GM18526 (cell line): Measurements from ENCODE around the gene OPRPN.

Source experiments
- POLR2A ChIP-seq: IDR thresholded peaks from 3 replicates; pipeline ENCODE4 v1.6.1; 2011; ENCODE audit not compliant: insufficient read length; ENCODE audit errors: extremely low read depth

Gene OPRPN, protein sequence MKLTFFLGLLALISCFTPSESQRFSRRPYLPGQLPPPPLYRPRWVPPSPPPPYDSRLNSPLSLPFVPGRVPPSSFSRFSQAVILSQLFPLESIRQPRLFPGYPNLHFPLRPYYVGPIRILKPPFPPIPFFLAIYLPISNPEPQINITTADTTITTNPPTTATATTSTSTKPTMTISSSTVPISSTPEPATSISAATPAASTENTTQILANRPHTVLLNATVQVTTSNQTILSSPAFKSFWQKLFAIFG

DNA sequence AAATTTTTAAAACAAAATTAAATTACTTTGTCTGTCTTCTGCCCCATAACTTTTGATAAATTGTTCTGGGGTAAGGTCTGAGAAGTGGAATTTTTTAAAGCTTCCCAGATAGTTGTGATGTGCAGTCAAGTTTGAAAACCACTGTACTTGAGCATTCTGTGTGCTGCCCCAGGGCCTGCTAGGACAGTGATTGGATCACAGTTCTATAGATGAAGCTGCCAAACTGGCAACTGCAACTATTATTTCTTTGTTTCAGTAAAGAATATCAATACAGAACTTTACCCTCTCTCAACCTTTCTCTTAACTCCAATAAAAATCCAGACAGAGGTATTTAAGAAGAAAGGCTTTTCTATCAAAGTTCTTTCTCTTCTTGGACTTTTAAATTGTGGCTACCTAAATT is at the start of gene OPRPN:
OPRPN (plus strand) TSS at position 361 of the 400 bp plus-strand sequence. CDS start 1,346 bp downstream, outside the sequence.
- TF ChIP-seq POLR2A = no peak

DNA sequence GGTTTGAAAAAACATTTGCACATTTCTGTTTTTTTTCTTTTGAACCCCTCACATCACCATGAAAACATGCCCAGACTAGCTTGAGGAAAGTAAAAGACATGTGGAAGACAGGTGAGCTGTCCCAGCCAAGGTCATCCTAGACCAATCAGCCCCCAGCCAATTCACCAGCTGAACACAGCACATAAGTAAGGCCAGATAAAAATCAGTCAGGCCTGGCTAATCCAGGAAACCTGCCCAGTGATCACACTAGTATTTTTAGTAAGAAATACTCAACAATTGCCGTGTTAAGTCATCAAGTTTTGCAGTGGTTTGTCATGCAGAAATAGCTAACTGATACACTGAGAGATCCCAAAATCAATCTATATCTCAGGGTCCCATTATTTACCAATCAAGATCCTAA is 41.6 kb upstream of the OPRPN start:
- TF ChIP-seq POLR2A = no peak

DNA sequence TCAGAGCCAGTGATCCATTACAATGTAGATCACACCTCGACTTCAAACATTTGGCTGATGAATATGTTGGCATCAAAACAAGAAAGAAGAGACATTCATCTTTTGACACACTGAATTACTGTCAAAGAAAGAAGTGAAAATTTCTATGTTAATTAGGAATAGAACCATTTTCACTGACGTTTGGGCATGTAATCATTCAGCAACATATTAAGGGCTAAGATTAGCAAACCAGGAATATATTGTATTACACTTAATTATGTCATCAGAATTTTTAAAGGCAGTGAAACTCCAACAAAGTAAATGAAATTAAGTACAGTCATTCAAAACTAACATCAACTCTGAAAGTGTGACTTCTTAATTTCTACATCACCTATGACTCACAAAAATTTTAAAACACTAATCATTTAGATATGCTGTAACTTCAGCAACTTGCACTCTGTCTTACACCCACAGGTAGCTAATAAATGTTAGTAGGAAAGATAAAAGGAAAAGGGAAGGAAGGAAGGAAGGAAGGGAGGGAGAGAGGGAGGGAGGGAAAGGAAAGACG is 38.6 kb upstream of the OPRPN start:
- no peak for TF ChIP-seq POLR2A

DNA sequence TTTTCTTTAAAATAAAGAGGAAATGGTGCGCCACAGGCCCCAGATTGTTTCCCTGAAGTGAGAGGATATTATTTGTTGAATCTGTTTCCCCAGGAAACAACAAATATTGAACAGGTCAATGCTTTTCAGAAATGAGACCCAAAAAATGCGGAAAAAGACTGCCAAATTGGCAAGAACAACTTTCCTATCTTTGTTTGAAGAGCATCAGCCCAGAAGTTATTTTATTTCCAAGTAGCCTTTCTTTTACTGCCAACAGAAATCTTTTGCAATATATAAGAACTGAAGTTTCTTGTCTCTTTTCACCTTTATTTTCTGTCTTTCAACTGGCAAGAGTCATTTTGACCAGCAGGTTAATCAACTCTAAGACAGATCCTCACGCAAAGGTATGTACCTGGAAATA is 37.3 kb upstream of the OPRPN start, which contains the start of gene SMR3A:
SMR3A (plus strand) TSS at position 301 of the 400 bp plus-strand sequence. CDS start 1,356 bp downstream, outside the sequence.
- no peak for TF ChIP-seq POLR2A

DNA sequence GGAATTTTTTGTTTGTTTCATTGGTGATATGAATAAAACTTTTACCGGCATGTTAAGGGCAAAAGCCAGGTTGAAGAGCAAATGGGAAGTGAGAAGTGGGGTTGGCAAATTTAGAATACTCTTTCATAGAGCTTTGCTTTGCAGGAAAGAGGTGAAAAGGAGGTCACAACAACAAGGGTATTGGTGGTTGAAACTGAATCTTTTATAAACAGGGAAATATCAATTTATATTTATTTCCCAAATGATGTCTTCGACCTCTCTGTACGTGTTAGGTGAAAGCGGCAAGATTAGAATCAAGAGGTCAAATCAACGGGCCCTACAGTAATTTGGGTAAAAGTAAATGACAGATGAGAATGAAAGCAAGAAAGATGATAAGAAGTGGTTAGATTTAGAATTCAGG is 33.7 kb upstream of the OPRPN start:
- no peak for TF ChIP-seq POLR2A

DNA sequence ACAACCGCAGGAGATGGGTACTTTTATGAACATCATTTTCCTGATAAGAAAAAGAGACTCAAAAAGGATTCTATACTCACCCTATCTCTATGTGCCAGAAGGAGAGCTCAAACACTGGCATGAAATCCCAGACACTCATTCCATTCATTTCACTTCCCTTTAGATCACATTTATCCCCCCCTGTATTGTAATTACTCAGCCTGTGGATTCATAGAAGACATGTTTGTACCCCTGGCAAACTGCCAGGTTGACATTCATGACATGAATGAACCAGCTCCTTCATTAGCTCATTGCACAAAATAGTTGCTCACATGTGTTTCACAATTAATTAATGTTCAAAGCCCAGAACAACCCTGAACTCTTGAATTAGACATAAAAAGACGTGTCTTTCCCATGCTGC is 32.3 kb upstream of the OPRPN start:
- TF ChIP-seq POLR2A = no peak

DNA sequence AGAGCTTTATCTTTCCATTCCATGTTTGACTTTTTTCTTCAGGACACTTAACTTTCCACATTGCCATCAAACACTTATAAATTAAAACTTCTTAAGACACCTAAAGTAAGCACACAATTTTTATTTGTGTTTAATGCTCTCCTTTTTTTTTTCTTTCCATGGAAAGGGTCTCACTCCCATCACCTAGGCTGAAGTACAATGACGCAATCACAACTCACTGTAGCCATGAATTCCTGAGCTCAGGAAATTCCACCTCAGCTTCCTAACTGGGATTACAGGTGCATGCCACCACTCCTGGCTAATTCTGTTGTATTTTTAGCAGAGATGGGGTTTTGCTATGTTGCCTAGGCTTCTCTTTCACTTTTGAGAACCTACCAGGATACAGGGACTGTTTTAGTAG is 29.9 kb upstream of the OPRPN start:
- TF ChIP-seq POLR2A = no peak

DNA sequence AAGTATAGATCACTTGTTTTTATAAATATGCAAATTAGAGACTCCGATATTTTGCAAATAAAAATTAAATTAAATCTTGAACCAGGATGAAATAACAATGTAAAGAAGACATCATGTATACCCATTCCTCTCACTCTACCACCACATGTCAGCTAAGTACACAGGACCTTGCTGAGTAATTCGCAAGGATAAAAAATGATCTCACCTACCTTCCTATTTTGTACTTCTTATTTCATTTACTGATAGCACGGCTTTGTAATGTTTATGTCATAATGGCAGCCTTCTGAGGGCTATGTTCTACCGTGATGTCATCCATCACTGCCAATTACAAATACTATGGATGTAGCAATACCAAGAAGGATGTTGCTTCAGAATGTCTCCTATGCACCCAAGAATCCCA is 25.8 kb upstream of the OPRPN start:
- TF ChIP-seq POLR2A = no peak

DNA sequence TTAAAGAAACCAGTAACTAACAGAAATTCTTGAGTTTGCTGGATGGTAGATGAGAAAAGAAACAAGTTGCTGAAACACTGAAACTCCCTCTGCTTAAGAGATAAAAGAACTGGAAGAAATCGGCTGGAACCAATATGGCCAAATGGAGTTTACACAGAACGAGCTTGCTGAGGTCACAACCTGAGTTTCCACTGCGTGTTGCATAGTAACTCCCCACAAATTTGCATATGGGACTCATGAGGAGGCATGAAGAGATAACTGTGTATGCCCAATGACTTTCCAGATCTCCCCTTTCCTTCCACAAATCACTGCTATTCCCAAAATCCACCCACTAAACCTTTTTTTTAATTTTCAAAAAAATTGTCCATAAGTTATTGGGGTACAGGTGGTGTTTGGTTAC is 25.0 kb upstream of the OPRPN start:
- no peak for TF ChIP-seq POLR2A

DNA sequence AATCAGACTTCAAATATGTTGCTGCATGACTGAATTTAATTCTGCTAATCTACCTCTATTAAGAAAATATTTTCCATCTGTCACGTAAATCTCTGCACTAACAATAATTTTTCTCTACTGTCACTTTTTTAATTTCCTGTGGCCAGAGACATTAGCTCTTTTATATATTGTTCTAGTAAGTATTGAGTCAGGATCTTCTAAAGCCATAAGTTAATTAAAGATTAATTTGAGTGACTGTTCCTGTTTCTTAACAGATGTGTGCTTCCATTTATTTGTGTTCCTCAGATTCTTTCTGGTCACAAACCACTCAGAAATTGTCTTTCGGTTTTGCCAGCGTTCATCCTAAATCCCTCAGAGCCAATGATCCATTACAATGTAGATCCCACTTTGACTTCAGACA is 17.2 kb upstream of the OPRPN start:
- no peak for TF ChIP-seq POLR2A

DNA sequence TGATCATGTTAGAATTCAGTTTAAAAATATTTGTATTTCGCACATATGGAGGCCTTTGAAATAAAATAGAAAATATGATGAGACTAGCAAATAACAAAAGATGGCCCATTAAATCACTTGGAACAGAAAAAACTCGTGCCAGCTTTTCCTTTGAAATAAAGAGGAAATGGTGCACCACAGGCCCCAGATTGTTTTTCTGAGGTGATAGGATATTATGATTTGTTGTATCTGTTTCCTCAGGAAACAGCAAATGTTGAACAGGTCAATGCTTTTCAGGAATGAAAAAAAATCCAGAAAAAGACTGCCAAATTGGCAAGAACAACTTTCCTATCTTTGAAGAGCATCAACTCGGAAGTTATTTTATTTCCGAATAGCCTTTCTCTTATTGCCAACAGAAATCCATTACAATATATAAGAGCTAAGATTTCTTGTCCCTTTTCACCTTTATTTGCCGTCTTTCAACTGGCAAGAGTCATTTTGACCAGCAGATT is 15.0 kb upstream of the OPRPN start, which contains the start of gene SMR3B:
SMR3B (plus strand) TSS at position 441 of the 491 bp plus-strand sequence. CDS start 1,380 bp downstream, outside the sequence.
- TF ChIP-seq POLR2A = no peak

DNA sequence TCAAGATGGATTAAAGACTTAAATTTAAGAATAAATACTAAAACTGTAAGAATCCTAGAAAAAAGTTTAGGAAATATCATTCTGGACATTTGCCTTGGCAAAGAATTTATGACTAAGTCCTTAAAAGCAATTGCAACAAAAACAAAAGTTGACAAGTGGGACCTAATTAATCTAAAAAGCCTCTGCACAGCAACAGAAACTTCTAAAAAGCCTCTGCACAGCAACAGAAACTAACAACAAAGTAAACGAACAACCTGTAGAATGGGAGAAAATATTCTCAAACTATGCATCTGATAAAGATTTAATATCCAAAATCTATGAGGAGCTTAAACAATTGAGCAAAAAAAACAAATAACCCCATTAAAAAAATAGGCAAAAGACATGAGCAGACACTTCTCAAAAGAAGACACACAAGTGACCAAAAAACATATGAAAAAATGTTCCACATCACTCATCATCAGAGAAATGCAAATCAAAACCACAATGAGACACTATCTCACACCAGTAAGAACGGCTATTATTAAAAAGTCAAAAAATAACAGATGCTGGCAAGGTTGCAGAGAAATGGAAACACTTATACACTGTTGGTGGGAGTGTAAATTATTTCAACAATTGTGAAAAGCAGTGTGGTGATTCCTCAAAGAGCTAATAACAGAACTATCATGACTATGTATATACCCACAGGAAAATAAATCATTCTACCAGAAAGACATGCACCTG is 5.5 kb upstream of the OPRPN start:
- no peak for TF ChIP-seq POLR2A

DNA sequence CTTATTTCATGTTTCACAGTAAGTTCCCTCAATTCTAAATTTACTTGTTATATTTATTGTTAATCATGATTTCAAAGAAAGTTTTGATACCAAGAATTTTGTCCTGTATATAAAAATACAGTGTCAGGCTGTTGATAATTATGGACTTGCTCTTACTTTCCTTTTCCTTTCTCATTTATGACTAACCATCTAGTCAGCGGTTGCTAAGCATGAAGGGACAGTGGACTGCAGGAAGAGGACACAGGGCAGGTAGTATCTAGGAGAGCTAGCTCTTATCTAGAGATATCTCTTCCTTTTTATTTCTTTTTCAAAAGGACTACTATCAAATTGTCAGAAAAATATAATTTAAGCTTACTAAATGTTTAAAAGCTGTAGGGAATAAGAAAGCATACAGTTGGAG is 1.6 kb downstream of the OPRPN start:
- TF ChIP-seq POLR2A = no peak

DNA sequence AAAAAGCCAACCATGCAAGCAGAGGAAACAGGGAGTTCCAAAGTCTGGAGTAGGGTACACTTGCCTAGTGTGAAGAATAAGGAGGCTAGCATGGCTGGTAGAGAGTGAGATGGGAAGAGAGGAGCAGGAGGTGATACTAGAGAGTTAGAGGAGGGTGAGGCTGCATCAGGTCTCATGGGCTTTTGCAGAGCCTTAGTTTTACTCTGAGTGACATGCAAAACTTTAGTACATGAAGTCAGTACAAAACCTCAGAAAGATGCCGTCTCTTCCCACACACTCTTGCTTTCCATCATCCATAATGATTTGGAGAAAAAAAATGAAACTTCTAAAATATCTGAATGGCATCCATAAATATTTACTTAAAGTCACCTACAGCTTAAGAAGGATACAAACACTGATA is 5.0 kb downstream of the OPRPN start:
- no peak for TF ChIP-seq POLR2A

DNA sequence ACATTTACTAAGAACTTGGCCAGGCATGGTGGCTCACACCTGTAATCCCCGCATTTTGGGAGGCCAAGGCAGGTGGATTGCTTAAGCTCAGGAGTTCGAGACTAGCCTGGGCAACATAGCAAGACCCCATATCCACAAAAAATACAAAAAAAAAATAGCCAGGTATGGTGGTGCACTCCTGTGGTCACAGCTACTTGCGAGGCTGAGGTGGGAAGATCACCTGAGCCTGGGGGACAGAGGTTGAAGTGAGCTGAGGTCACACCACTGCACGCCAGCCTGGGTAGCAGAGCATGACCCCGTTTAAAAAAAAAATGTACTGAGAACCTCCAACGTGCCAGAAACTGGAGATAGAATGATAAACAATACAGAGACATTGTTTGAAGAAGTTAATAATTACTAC is 8.0 kb downstream of the OPRPN start:
- TF ChIP-seq POLR2A = no peak

DNA sequence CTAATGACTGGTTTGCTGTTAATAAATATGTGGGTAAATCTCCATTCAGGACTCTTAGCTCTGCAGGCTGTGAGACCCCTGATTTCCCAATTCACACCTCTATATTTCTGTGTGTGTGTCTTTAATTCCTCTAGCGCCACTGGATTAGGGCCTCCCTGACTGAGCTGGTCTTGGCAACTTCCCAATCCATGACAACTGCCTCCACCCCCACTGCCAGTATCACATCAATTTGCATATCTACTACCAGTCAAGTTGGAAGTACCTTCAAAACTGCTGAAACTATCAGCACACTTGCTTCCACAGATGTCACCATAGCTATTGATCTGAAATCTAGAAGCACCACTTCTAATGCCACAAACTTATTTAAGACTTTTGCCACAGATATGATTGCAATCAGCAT is 27.6 kb downstream of the OPRPN start:
- no peak for TF ChIP-seq POLR2A

DNA sequence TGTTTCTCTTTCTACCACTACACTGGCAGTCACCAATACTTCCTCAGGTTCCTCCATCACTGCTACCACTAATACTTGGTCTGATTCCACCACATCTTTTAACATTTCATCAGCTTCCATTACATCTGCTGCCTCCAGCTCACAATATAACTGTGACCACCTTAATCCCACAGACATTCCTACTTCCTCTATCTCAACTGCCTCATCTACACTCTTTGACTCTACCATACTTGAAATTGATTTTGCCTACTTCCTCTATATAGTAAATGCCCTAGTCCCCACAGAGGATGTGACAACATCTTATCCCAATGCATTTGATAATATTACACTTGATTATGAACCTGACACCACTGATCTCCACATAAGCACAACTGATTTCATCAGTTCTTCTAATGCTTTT is 29.0 kb downstream of the OPRPN start:
- no peak for TF ChIP-seq POLR2A

DNA sequence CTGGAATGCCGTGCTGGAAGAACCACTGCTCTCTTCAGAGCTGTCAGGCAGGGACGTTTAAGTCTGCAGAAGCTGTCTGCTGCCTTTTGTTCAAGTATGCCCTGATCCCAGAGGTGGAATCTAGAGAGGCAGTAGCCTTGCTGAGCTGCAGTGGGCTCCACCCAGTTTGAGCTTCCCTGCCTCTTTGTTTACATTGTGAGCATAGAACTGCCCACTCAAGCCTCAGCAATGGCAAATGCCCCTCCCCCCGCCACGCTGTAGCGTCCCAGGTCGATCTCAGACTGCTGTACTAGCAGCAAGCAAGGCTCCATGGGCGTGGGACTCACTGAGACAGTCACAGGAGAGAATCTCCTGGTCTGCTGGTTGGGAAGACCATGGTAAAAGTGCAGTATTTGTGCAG is 39.5 kb downstream of the OPRPN start:
- no peak for TF ChIP-seq POLR2A
